Ovary (tissue), 9 donors: Measurements from ENCODE around the gene MBNL2. TPM values are rescaled to one million over a fixed set of nuclear protein-coding genes. Genes with fewer than 3 reads are reported as not detected.

ENCODE experiments used
- DNase-seq, 5 donors: peaks; one replicate each; pipeline ENCODE4 v3.0.0-alpha.2; 2019 to 2020
- H3K27ac ChIP-seq, 2 donors: fragments of 200-600 bp; one replicate each; pipeline versions ENCODE4 v1.5.1 to v1.8.0; 2019 to 2022
- H3K27me3 ChIP-seq: fragments of 200-600 bp; one replicate; pipeline ENCODE4 v1.8.0; 2022
- H3K36me3 ChIP-seq: fragments of 200-600 bp; sonication (generic); one replicate; pipeline ENCODE4 v1.5.1; 2019
- H3K4me1 ChIP-seq: one replicate; pipeline ENCODE4 v1.8.1; 2013; ENCODE audit warnings: mild to moderate bottlenecking, moderate library complexity; ENCODE audit not compliant: insufficient read depth
- H3K4me3 ChIP-seq: fragments of 200-600 bp; sonication (generic); one replicate; pipeline ENCODE4 v1.5.1; 2017
- H3K9me3 ChIP-seq, 2 donors: fragments of 200-600 bp in 1 of 2; sonication (generic) in 1 of 2; one replicate each; pipeline versions ENCODE4 v1.5.1 to v1.8.1; 2013 to 2019; ENCODE audit warnings: mild to moderate bottlenecking in 1 of 2, moderate library complexity in 1 of 2
- EP300 ChIP-seq: sonication (generic); formaldehyde crosslinking; IDR thresholded peaks from one replicate; pipeline ENCODE4 v1.6.1; 2017; ENCODE audit warnings: antibody characterized with exemption
- POLR2A ChIP-seq: fragments of 450-650 bp; IDR thresholded peaks from one replicate; pipeline ENCODE4 v1.6.1; 2017; ENCODE audit warnings: antibody characterized with exemption, mild to moderate bottlenecking, moderate library complexity
- WGBS, 3 donors: extraction: QIAGEN DNeasy Blood & Tissue Kit in 1 of 3; methylation state at CpG; one replicate each; pipeline versions ENCODE4 v1.1.5 to v1.1.7; 2013 to 2017; 5-methylcytosine and 5-hydroxymethylcytosine counted together
- intact Hi-C, 4 donors: fragments of 100-400 bp; cut with DNase I; formaldehyde crosslinking; loops; one replicate each; pipeline versions ENCODE4 v1.11.0 to v1.15.1; 2022 to 2023
- polyA plus RNA-seq, 2 donors: library from polyadenylated mRNA; stranded (reverse); fragments of 200-250 nt in 1 of 2; fragments of 350-450 nt in 1 of 2; fragmentation: Illumina TruSeq in 1 of 2; extraction: RNeasy Lipid Tissue Mini Kit (QIAGEN cat#74804) in 1 of 2; gene quantifications; one replicate each; pipeline ENCODE4 v1.2.3, GENCODE V29; 2013 to 2014
- total RNA-seq, 7 donors: library from RNA; depleted of rRNA in 2 of 7; stranded (reverse); fragments of >200 nt in 2 of 7; fragmentation: NEBNext Ultra II Directional in 3 of 7; extraction: Animal tissue kit (Norgen Biotek cat#: 25700) in 3 of 7; gene quantifications; one replicate each; pipeline versions ENCODE4 v1.1.0 to v1.2.4, GENCODE V29; 2016 to 2023
- TF ChIP-seq, protein P1 (sequence below), 3 donors: fragments of 450-650 bp in 2 of 3; fragments of 200-600 bp in 1 of 3; IDR thresholded peaks; one replicate each; pipeline versions ENCODE4 v1.5.1 to v1.8.0; 2016 to 2022; ENCODE audit warnings: antibody characterized with exemption in 3 of 3, mild to moderate bottlenecking in 1 of 3
- donor health status: DM: no; HTN: no; CAD: no; lungs with moderate emphysema.
- donor health status: DM: no; HTN: no; CAD: no.
- donor health status: Bipolar disorder and iron deficiency.
- donor health status: DM: yes; HTN: yes; CAD: no.
- donor health status: DM: no; HTN: no; CAD: no.
- donor health status: DM: yes; HTN: yes; CAD: no.

MBNL2 gene
- total and polyA plus RNA-seq, 9 donors: 43.7 to 110 (median 92.1) TPM

- 15 to 24% (median 17%) methylated on average over 6 of the region's 6 CpGs for WGBS, 3 donors
- Histone ChIP-seq H3K4me3 (peak overlapping the region; percentile 60), H3K27ac (peak overlapping the region in 1 of 2 donors; percentile 85), H3K4me1 (peaks cover 5% of the 10 kb centered on the region), H3K27me3 (no peaks in the 10 kb centered on the region), H3K9me3 (no peaks in the 10 kb centered on the region), H3K36me3 (no peaks in the 10 kb centered on the region)
- DNase-seq: no peak
- intact Hi-C loops: loop anchor here in 3 of 4 donors (5.0 to 10.0 kb wide), 4 partner anchors 107 to 213 kb away; partner anchors contain the start of gene RAP2A (in 1 of the 3)
- no peak for TF ChIP-seq POLR2A
- TF ChIP-seq, protein P1, sequence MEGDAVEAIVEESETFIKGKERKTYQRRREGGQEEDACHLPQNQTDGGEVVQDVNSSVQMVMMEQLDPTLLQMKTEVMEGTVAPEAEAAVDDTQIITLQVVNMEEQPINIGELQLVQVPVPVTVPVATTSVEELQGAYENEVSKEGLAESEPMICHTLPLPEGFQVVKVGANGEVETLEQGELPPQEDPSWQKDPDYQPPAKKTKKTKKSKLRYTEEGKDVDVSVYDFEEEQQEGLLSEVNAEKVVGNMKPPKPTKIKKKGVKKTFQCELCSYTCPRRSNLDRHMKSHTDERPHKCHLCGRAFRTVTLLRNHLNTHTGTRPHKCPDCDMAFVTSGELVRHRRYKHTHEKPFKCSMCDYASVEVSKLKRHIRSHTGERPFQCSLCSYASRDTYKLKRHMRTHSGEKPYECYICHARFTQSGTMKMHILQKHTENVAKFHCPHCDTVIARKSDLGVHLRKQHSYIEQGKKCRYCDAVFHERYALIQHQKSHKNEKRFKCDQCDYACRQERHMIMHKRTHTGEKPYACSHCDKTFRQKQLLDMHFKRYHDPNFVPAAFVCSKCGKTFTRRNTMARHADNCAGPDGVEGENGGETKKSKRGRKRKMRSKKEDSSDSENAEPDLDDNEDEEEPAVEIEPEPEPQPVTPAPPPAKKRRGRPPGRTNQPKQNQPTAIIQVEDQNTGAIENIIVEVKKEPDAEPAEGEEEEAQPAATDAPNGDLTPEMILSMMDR (IDR thresholded peaks at IDR 0.05): no peak
- TF ChIP-seq EP300: no peak
Measured at GRCh38 chr13:97221466-97221865, 667 bp upstream of the MBNL2 start.

DNA sequence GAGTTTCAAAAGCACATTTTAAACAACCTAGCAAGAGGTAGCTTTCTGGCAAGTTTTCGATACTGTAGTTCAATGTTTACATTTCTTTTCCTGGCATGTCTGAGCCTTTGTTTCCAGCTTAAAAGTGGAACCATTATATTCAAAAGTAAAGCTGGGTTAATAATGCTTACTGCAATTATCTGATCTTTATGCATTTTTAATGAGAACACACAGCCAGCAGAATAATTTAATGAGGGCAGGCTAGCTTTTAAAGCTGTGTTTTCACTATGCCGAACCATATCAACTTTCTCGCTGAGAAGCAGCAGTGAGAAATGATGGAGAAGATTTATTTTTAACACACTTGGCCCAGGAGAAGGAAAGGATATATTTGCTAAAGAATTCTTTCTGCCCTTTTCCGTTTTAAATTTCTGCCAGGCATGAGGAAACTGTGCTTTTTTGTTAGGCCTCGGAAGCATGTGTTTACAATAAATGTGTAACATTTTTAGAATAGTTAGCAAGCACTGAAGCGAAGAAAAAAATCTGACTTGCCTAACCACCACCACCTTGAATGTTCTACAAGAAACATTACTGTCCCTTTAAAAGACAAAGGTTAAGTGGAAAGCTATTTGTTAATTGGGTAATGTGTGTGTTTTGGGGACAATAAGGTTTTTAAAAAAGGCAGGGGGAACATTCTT, 1.0 kb downstream of the MBNL2 start:
- Histone ChIP-seq H3K4me3 (peak overlapping the region; percentile 60), H3K4me1 (peaks cover 11% of the 10 kb centered on the region), H3K36me3 (no peaks in the 10 kb centered on the region), H3K9me3 (no peaks in the 10 kb centered on the region), H3K27ac (peak overlapping the region; percentile 54 to 85), H3K27me3 (no peaks in the 10 kb centered on the region)
- DNase-seq: no peak
- intact Hi-C loops: loop anchor here in 3 of 4 donors (5.0 to 10.0 kb wide), 4 partner anchors 108 to 212 kb away; partner anchors contain the start of gene RAP2A (in 1 of the 3)
- TF ChIP-seq POLR2A (no peak), EP300 (no peak)
- TF ChIP-seq, protein P1 (IDR thresholded peaks at IDR 0.05): no peak
- 0 to 1% (median 0%) methylated on average over 6 of the region's 6 CpGs for WGBS, 3 donors

- peak; percentile 49 to 74 (median 59) for DNase-seq
- Histone ChIP-seq H3K9me3 (no peaks in the 10 kb centered on the region), H3K4me3 (peak overlapping the region; percentile 60), H3K27ac (peak overlapping the region; percentile 85 to 86), H3K4me1 (peaks cover 14% of the 10 kb centered on the region), H3K27me3 (no peaks in the 10 kb centered on the region), H3K36me3 (no peaks in the 10 kb centered on the region)
- intact Hi-C loops: loop anchor here in 3 of 4 donors (5.0 to 10.0 kb wide), 4 partner anchors 109 to 211 kb away; partner anchors contain the start of gene RAP2A (in 1 of the 3)
- TF ChIP-seq EP300: no peak
- TF ChIP-seq, protein P1 (IDR thresholded peaks at IDR 0.05): peak in 1 of 3 donors; percentile 15
- no peak for TF ChIP-seq POLR2A
- 0 to 1% (median 1%) methylated on average over 11 of the region's 11 CpGs for WGBS, 3 donors
Measured at GRCh38 chr13:97223711-97224541, 1.8 kb downstream of the MBNL2 start.

DNA sequence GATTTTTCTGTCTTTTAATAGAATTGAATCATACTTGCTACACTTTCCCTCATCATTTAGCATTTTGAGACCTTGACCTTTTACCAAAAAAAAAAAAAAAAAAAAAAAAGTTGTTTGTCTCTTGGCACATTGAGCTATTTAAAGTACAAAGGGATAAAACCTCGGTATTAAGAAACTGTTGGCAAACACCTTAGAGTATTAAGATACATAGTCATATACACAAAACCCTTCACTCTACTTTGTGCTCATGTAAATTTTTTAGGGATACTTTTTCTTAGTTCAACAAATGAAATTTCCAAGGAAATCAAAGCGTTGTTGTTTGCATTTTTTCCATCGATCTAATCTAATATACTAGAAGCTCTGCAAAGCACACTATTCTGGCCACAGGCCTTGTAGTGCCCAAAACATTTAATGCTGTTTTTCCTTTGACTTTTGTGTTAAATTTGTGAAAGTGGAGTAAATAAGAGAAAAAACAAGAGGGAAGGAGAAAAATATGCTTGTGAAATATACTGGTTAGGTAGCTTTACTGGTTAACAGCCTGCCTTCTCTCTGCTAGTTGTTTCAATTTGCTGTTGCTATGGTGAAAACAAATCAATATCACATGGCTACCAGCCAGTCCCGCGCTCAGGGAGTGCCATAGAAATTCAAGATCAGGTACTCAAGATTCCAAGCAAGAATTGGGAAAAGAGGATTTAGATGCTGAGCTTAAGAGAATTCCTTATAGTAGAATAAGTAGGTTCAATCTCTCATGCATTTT, 2.6 kb downstream of the MBNL2 start:
- Histone ChIP-seq H3K4me3 (peak overlapping the region; percentile 60), H3K9me3 (no peaks in the 10 kb centered on the region), H3K27ac (peak overlapping the region; percentile 85 to 86), H3K36me3 (no peaks in the 10 kb centered on the region), H3K27me3 (no peaks in the 10 kb centered on the region), H3K4me1 (peaks cover 16% of the 10 kb centered on the region)
- 1 to 5% (median 1%) methylated on average over 5 of the region's 5 CpGs for WGBS, 3 donors
- intact Hi-C loops: loop anchor here in 3 of 4 donors (5.0 to 10.0 kb wide), 4 partner anchors 110 to 210 kb away; partner anchors contain the start of gene RAP2A (in 1 of the 3)
- TF ChIP-seq POLR2A (no peak), EP300 (no peak)
- TF ChIP-seq, protein P1 (IDR thresholded peaks at IDR 0.05): no peak
- DNase-seq: peak in 2 of 5 donors; percentile 54 to 65
